Fibroblast of skin of back (primary cell): ENCODE data around the gene SCN1A.
A peak's percentile ranks its signal among the peaks of the same experiment; 100 is the strongest.

Source experiments
- DNase-seq: peaks from one replicate; pipeline ENCODE4 v3.0.0-alpha.2; 2013

The SCN1A gene

GRCh38 chr2:165969227-165969626 is 158.6 kb downstream of the SCN1A start:
- no peak for DNase-seq

GRCh38 chr2:165967746-165968145 is 160.1 kb downstream of the SCN1A start:
- no peak for DNase-seq

- DNase-seq = no peak
Measured at GRCh38 chr2:165961818-165962217, 166.0 kb downstream of the SCN1A start.

GRCh38 chr2:165959371-165959770 is 168.4 kb downstream of the SCN1A start:
- no peak for DNase-seq

GRCh38 chr2:165958313-165958960 is 169.4 kb downstream of the SCN1A start:
- no peak for DNase-seq

- no peak for DNase-seq
Measured at GRCh38 chr2:165957030-165957675, 170.7 kb downstream of the SCN1A start.

- peak; percentile 95 for DNase-seq
Measured at GRCh38 chr2:165953655-165954606, 173.9 kb downstream of the SCN1A start, which contains the start of gene TTC21B. TTC21B (minus strand) TSS chr2:165953776; CDS start chr2:165953705, 71 bp downstream.

GRCh38 chr2:165953306-165953654 is 174.5 kb downstream of the SCN1A start:
- no peak for DNase-seq

GRCh38 chr2:165952741-165953211 is 175.0 kb downstream of the SCN1A start:
- DNase-seq = peak; percentile 2

- no peak for DNase-seq
Measured at GRCh38 chr2:165952085-165952484, 175.7 kb downstream of the SCN1A start.

- no peak for DNase-seq
Measured at GRCh38 chr2:165950438-165950837, 177.4 kb downstream of the SCN1A start.

- no peak for DNase-seq
Measured at GRCh38 chr2:165941827-165942226, 186.0 kb downstream of the SCN1A start.

- DNase-seq = no peak
Measured at GRCh38 chr2:165938237-165938636, 189.6 kb downstream of the SCN1A start.
